Keratinocyte (primary cell): ENCODE results near the gene GANC. TPM values are rescaled to one million over a fixed set of nuclear protein-coding genes. Genes with fewer than 3 reads are reported as not detected.

Source experiments
- DNase-seq: peaks from one replicate; pipeline ENCODE4 v3.0.0-alpha.2; 2011; ENCODE audit warnings: low read depth, missing footprints, low spot score
- FAIRE-seq: peaks from 2 replicates; lab custom pipeline; 2011; peaks lifted over from hg19 to GRCh38; lab: Jason Lieb, UNC
- H2AFZ ChIP-seq: 2 replicates; pipeline ENCODE4 v1.6.0; 2012; ENCODE audit warnings: low read length, control low read depth, inconsistent platforms; ENCODE audit not compliant: control insufficient read depth
- H3K27ac ChIP-seq: 2 replicates; pipeline ENCODE4 v1.5.1; 2011; ENCODE audit warnings: low read length; ENCODE audit not compliant: control insufficient read depth, insufficient read depth
- H3K27me3 ChIP-seq: 3 replicates; pipeline ENCODE4 v1.6.0; 2011; ENCODE audit warnings: low read length; ENCODE audit not compliant: control insufficient read depth, insufficient read depth; ENCODE audit errors: extremely low read depth
- H3K36me3 ChIP-seq, 2 experiments: 2 replicates in 1 of 2; 3 replicates in 1 of 2; pipeline ENCODE4 v1.5.1; 2011; ENCODE audit warnings: low read length in 2 of 2, mild to moderate bottlenecking in 1 of 2; ENCODE audit not compliant: control insufficient read depth in 2 of 2, insufficient read depth in 2 of 2; ENCODE audit errors: extremely low read depth in 1 of 2
- H3K4me1 ChIP-seq: 3 replicates; pipeline ENCODE4 v1.5.1; 2011; ENCODE audit warnings: low read length; ENCODE audit not compliant: control insufficient read depth, insufficient read depth; ENCODE audit errors: extremely low read depth
- H3K4me2 ChIP-seq: 3 replicates; pipeline ENCODE4 v1.6.0; 2011; ENCODE audit warnings: low read depth, low read length; ENCODE audit not compliant: control insufficient read depth, insufficient read depth; ENCODE audit errors: extremely low read depth
- H3K4me3 ChIP-seq, 3 experiments: fragments of 200-600 bp in 1 of 3; sonication (generic) in 1 of 3; 2 replicates in 2 of 3; 3 replicates in 1 of 3; pipeline ENCODE4 v1.5.1; 2011 to 2016; ENCODE audit warnings: low read length in 3 of 3, mild to moderate bottlenecking in 3 of 3, control low read depth in 2 of 3, inconsistent platforms in 1 of 3, low read depth in 1 of 3, mixed read lengths in 1 of 3, mixed run types in 1 of 3, moderate library complexity in 1 of 3; ENCODE audit not compliant: control insufficient read depth in 2 of 3, insufficient read depth in 2 of 3; ENCODE audit errors: extremely low read depth in 1 of 3
- H3K79me2 ChIP-seq: 2 replicates; pipeline ENCODE4 v1.6.0; 2012; ENCODE audit warnings: low read length; ENCODE audit not compliant: control insufficient read depth, insufficient read depth
- H3K9ac ChIP-seq: 3 replicates; pipeline ENCODE4 v1.6.0; 2011; ENCODE audit warnings: low read length; ENCODE audit not compliant: control insufficient read depth, insufficient read depth; ENCODE audit errors: extremely low read depth
- H3K9me1 ChIP-seq: 3 replicates; pipeline ENCODE4 v1.6.0; 2011; ENCODE audit warnings: low read length; ENCODE audit not compliant: control insufficient read depth, insufficient read depth; ENCODE audit errors: extremely low read depth
- H3K9me3 ChIP-seq: 2 replicates; pipeline ENCODE4 v1.5.1; 2012; ENCODE audit warnings: low read depth, low read length; ENCODE audit not compliant: control insufficient read depth
- H4K20me1 ChIP-seq: 3 replicates; pipeline ENCODE4 v1.6.0; 2011; ENCODE audit warnings: low read length; ENCODE audit not compliant: control insufficient read depth, insufficient read depth; ENCODE audit errors: extremely low read depth
- CTCF ChIP-seq, 3 experiments: IDR thresholded peaks in 1 of 3; conservative IDR thresholded peaks in 1 of 3; optimal IDR thresholded peaks in 1 of 3; 2 replicates in 2 of 3; 3 replicates in 1 of 3; pipeline versions ENCODE3 to v1.5.1; 2011; ENCODE audit warnings: low read length in 3 of 3, mild to moderate bottlenecking in 3 of 3, moderate library complexity in 2 of 3, control low read depth in 1 of 3, inconsistent platforms in 1 of 3; ENCODE audit not compliant: insufficient read depth in 2 of 3; ENCODE audit errors: extremely low read depth in 1 of 3
- EZH2 ChIP-seq: IDR thresholded peaks from one replicate; pipeline ENCODE4 v1.6.1; 2012; ENCODE audit warnings: inconsistent platforms, mild to moderate bottlenecking, low read length, moderate library complexity
- dilution Hi-C: fragments of 300-500 bp; cut with MboI; formaldehyde crosslinking; loops from one replicate; pipeline ENCODE4 v1.7.0; 2020; ENCODE audit warnings: low sequenced_read_pairs; ENCODE audit not compliant: extremely low pct_ligation_motif_present
- polyA plus RNA-seq, 5 experiments: library from polyadenylated mRNA; depleted of rRNA in 3 of 5; stranded (reverse) in 3 of 5; stranded (forward) in 1 of 5; unstranded in 1 of 5; fragments of >200 nt; gene quantifications; 1 replicate in 1 of 5; 2 replicates in 3 of 5; 3 replicates in 1 of 5; pipeline versions ENCODE4 v1.2.1 to v1.2.3, GENCODE V29; 2011 to 2012; ENCODE audit warnings: missing spikeins in 2 of 5, low read depth in 1 of 5, low replicate concordance in 1 of 5

The GANC gene
- polyA plus RNA-seq, 1 donor (not counting 4 experiments of a cell fraction or from before 2014, with no cell fraction given), result 46.2 TPM

GRCh38 chr15:42363942-42364341, 90.9 kb downstream of the GANC start:
- H3K4me2 ChIP-seq, result no peak overlapping the region
- no peaks in the 10 kb centered on the region for H3K36me3 ChIP-seq
- H3K27me3 ChIP-seq, result no peaks in the 10 kb centered on the region
- no peak overlapping the region for H3K27ac ChIP-seq
- FAIRE-seq (no peak), DNase-seq (no peak)
- dilution Hi-C loops, result no loop called here
- H3K9ac ChIP-seq, result no peak overlapping the region
- H3K4me1 ChIP-seq, result peaks cover 3% of the 10 kb centered on the region
- H2AFZ ChIP-seq, result no peak overlapping the region
- no peaks in the 10 kb centered on the region for H3K79me2 ChIP-seq
- no peak overlapping the region for H3K4me3 ChIP-seq
- H4K20me1 ChIP-seq, result no peaks in the 10 kb centered on the region
- H3K9me1 ChIP-seq, result no peaks in the 10 kb centered on the region
- no peak for TF ChIP-seq EZH2
- no peak for TF ChIP-seq CTCF (optimal IDR thresholded peaks at IDR 0.05 in 1 of 3, IDR thresholded peaks at IDR 0.05 in 1 of 3, conservative IDR thresholded peaks at IDR 0.05 in 1 of 3; ENCODE audit: extremely low read depth in 1 of 3, insufficient read depth in 2 of 3, low read length in 3 of 3)
- H3K9me3 ChIP-seq, result no peaks in the 10 kb centered on the region

- TF ChIP-seq CTCF (optimal IDR thresholded peaks at IDR 0.05 in 1 of 3, IDR thresholded peaks at IDR 0.05 in 1 of 3, conservative IDR thresholded peaks at IDR 0.05 in 1 of 3; ENCODE audit: extremely low read depth in 1 of 3, insufficient read depth in 2 of 3, low read length in 3 of 3) (no peak), EZH2 (no peak)
These were observed 91.5 kb downstream of the GANC start for GRCh38 chr15:42364529-42364928.

More at GRCh38 chr15:42364529-42364928, 91.5 kb downstream of the GANC start:
- Histone ChIP-seq H3K4me3 (no peak overlapping the region), H2AFZ (no peak overlapping the region), H3K79me2 (no peaks in the 10 kb centered on the region), H3K9ac (no peak overlapping the region), H3K36me3 (no peaks in the 10 kb centered on the region), H3K27me3 (no peaks in the 10 kb centered on the region), H3K4me1 (peaks cover 3% of the 10 kb centered on the region), H3K27ac (no peak overlapping the region), H3K4me2 (no peak overlapping the region), H3K9me3 (no peaks in the 10 kb centered on the region), H4K20me1 (no peaks in the 10 kb centered on the region), H3K9me1 (no peaks in the 10 kb centered on the region)
- dilution Hi-C loops, result no loop called here
- FAIRE-seq (no peak), DNase-seq (no peak)
